ENCODE measurements around the gene TMEM184A.
"Not testable (repeated sequence)": the region's sequence is repeated elsewhere in the genome, so short reads cannot be mapped to it uniquely, and the experiment has no call there.

The TMEM184A gene

DNA sequence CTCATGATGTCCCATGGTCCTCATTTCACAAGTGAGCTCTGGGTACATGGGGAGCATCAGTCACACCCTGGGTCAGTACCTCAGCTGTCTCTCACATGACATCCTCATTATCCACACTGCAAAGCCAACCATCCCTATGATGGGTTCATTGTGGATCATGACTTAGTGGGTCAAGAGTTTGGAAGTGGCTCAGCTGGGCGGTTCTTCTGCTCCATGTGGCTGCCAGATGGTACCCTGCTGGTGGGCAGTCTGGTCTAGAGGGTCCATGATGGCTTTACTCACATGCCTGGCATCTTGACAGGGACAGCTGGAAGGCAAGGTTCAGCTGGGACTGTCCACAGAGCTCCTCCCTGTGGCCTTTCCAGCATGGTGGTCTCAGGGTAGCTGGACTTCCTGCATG lies 33.0 kb upstream of the TMEM184A start:
- DNase-seq: no peak

DNA sequence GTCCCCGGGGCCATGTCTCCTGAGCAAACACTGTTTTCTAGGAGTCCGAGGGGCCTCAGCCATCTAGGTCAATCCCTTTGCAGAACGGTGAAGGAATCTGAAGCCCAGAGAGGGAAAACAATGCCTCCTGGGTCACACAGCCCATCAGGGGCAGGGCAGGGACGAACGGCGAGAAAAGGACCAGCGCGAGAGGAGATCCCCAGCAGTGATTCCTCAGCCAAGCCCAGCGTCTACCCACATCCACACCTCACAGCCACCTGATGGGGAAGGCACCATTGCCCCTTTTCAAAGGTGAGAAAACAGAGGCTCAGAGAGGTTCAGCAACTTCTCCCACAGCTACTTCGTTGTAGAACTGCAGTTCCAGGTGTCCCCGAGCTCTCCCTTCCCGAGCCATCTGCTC lies 31.7 kb upstream of the TMEM184A start:
- DNase-seq: no peak

DNA sequence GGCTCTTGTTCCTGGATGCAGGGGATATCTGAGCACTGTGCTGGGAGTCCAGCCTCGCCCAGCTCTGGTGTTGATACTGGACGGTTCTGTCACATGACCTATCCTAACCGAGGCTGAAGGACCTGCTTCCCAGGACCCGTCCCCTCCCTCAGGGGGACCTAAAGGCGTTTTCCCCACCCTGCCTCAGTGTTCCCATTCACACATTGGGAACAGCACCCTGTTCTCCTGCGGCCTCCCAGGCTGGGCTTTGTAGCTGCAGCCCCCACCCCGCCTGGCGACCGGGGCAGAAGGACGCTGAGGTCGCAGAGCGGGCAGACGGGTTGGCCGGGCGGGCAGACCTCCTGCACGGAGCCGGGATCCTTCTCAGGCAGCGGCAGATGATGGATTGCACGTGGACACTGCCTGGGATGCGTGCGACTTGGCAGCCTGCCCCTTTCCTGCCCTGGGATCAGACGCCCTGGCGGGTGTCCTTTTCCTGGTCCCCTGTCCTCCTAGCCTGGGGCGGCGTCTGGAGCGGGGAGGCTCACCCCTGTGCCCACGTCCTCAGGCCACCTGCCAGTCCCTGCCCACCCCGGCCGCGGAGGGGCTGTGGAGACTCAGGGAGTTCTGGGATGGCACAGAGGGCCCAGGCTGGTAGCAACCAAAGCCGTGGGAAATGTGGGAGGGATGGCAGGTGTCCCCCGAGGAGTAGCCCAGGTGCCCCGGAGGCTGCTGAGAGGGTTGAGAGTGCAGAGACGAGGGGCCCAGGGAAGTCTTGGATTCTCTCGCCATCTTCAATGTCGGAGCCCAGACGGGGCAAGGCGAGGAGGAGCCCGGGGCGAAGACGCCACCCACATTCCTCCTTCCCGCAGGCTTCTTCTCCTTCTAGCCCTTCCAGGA lies 31.1 kb upstream of the TMEM184A start:
- DNase-seq: peak; percentile 33

DNA sequence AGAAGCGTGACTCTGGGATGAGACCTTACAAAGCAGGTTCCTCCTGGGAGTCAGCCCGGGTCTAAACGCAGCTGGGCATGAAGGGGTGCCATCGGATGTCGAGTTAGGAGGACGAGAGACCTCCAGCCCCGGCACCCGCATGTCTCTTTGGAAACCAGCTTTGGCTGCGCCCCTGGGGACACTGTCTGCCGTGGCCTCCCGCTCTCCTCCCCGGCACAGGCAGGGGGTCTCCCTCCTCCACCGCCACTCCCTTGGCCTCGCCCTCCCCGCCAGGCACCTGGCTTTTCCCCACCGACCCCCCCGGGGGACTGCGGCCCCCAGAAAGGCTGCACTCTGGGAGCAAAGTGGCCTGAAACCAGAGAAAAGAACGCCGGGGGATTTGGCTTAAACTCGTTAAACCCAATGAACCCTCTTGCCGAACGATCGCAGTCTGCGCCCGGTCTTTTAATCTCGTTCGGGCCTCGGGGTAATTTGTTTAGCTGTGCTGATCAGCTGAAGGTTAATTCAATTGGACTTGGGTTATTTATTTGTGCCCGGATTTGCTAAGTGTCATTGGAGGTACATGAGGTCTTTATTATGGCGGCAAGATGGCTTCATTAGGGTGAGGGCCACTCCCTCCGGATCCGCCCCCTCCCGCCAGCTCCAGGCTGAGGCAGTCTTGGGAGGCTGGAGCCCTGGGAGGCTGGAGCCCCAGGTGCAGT lies 30.3 kb upstream of the TMEM184A start:
- DNase-seq: peak; percentile 98

DNA sequence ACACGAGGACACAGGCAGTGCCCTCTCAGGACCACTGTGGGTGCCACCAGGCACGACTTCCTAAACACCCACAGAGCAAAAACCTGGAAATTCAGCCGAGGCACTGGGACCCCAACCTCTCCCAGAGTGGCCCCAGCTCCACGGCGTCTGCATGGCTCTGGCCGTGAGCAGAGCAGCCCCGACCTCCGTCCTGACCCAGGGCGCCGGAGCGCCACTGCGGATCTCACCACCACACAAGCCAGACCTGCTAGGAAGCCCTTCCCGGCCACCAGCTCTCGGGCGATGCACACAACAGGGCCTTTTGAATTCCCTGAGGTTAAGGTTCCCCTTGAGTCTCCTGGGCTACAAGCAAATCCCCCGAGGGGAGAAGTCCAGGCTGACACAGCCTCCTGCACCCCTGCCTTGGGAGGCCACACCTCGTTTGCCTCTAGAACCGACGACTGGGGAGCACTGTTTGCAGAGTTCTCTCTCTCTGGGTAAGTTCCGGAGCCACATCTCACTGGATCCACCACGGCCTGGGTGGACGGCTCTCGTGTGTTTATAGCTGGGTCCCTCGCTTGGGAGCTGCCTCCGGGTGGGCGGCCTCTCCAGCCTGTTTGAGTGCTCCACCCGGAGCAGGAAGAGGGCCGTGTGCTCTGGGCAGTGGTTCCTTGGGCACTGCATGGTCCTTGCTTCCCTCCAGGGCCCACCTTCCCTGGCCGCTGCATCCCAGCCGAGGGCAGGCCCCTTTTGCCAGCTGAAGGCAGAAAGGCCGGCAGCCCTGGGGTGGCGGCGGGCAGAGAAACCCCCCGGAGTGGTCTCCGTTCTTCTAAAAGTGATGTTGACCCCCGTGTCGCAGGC lies 29.4 kb upstream of the TMEM184A start:
- DNase-seq: no peak

DNA sequence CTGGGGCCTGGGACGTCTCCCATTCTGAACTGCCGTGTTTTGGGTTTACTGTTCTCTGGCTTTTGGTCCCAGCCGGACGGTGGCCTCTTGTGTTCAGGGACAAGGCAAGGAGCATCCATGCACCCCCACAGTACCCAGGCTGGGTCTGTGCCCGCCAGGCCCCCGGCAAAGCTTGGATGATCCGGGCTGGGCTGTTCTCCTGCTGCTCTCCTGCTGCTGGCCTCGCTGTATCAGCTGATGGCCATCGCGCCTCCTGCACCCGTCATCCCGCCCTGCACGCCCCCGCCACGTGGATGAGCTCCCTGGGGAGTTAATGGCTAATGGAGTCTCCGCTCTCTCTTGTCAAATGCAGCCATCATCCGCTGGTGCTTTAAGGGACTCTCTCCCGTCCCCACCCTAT lies 28.7 kb upstream of the TMEM184A start:
- DNase-seq: no peak

DNA sequence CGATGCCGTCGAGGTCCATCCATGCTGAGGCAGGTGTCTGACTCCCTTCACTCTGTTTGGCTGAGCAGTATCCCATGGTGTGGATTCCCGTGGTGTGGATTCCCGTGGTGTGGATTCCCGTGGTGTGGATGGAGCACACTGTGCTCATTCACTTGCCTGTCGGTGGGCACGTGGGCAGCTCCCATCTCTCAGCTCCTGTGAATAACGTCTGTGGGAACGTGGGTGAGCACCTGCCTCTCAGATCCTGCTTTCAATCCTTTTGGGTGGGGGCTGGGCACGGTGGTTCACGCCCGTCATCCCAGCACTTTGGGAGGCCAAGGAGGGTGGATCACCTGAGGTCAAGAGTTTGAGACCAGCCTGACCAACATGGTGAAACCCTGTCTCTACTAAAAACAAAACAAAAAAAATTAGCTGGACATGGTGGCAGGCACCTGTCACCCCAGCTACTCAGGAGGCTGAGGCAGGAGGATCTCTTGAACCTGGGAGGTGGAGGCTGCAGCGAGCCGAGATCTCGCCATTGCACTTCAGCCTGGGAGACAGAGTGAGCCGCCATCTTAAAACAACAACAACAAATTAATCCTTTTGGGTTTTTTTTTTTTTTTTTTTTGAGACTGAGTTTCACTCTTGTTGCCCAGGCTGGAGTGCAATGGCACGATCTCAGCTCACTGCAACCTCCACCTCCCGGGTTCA lies 27.4 kb upstream of the TMEM184A start:
- DNase-seq: not testable (repeated sequence)

DNA sequence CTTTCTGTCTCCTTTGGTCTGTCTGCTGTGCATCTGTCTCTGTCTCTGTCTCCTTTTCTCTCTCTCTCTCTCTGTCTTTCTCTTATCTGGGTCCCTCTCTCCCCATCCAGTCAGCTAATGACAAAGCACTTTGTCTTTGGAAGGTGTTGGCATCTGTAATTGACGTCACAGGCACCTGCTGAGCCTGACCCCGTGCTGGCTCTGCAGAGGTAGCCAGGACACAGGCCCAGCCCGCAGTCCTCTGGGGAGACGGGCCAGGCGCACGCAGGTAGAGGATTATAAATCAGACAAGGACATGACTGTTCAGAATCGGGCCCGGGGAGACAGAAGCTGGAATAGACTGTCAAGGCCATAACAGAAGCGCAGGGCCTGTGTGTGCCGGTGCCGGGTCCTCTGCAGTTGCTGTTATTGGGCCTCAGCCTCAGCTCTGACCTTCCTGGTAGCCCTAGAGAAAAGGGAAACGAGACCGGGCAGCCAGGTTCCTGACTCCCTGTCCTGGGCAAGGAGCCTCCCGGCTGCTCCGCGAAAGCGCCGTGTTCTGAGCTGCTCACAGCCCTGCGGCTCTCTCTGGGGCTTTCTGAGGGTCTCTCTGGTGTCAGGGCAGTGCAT lies 24.5 kb upstream of the TMEM184A start:
- no peak for DNase-seq

DNA sequence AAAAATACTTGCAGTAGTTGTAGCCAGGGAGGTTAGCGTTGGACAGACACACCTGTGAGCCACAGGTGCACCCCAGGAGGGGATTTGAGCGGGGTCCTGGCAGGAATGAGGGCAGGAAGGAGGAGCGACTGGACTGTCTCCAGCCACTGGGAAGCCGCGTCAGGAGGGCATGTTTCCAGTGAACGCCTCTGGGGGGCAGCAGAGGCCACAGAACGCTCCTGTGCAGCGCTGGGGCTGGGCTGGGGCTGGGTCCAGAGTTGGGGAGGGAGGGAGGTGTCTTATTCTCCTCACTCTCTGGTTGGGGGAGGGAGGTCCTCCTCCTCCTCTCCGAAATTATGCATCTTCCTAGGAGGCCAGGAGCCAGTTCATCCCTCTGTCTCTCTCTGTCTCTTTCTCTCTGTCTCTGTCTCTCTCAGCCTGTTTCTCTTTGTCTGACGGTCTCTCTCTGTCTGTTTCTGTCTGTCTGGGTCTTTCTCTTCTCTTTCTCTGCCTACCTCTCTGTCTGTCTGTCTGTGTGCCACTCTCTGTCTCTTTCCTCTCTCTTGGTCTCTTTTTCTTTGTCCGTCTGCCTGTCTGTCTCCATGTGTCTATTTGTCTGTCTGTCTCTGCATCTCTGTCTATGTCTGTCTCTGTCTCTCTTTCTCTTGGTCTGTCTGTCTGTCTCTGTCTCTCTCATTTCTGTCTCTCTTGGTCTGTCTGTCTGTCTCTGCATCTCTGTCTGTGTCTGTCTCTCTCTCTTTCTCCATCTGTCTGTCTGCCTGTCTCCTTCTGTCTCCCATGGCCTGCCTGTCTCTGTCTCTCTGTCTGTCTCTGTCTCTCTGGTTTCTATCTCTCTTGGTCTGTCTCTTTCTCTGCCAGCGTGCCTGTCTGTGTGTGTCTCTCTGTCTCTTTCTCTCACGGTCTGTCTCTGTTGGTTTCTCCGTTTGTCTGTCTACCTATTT lies 23.7 kb upstream of the TMEM184A start:
- peak; percentile 87 for DNase-seq

DNA sequence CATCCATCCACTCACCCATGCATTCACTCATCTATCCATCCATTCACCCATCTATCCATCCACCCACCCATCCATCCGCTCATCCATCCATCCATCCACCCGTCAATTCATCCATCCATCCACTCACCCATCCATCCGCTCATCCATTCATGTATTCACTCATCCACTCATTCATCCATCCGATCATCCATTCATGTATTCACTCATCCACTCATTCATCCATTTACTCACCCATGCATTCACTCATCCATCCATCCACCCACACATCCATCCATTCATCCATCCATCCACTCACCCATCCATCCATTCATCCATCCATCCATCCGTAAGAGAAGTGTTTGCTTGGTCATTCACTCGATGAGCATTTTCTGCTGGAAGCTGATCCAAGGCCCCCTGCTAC lies 22.5 kb upstream of the TMEM184A start:
- DNase-seq: no peak

DNA sequence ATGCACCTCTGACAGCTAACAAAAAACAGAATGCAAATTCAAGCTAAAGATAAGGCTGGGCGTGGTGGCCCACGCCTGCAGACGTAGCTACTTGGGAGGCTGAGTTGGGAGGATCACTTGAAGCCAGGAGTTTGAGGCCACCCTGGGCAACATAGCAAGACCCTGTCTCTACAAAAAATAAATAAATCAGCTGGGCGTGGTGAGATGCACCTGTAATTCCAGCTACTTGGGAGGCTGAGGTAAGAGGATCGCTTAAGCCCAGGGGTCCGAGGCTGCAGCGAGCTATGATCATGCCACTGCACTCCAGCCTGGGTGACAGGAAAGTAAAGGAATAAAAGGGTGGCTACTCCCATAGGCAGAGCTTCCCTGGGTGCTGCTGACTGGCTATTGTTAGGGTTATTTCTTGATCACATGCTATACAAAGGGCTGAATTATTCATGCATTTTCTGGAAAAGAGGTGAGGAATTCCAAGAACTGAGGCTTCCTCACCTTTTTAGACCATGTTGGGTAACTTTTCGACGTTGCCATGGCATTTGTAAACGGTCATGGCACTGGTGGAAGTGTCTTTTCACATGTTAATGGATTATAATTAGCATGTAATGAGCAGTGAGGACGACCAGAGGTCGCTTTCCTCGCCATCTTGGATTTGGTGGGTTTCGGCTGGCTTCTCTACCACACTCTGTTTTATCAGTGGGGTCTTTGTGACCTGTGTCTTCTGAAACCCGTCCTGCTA lies 20.7 kb upstream of the TMEM184A start:
- DNase-seq: no peak

DNA sequence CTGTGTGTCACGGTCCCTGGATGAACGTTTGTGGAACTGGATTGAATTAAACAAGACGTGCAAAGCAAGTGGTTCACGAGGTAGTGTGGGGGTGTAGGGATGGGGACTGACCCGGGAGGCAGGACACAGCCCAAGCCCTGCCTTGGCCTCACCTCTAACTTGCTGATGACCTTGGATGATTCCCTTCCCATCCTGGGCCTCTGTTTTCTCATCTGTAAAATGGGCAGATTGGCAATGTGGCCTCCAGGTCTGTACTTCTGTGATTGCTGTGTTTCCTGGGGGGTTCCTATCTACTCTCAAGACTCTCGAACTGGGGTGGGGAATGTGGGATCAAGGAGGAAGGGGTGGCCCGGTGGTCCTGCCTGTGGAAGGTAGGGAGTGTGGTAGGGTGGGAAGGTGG lies 19.8 kb upstream of the TMEM184A start:
- DNase-seq: no peak

DNA sequence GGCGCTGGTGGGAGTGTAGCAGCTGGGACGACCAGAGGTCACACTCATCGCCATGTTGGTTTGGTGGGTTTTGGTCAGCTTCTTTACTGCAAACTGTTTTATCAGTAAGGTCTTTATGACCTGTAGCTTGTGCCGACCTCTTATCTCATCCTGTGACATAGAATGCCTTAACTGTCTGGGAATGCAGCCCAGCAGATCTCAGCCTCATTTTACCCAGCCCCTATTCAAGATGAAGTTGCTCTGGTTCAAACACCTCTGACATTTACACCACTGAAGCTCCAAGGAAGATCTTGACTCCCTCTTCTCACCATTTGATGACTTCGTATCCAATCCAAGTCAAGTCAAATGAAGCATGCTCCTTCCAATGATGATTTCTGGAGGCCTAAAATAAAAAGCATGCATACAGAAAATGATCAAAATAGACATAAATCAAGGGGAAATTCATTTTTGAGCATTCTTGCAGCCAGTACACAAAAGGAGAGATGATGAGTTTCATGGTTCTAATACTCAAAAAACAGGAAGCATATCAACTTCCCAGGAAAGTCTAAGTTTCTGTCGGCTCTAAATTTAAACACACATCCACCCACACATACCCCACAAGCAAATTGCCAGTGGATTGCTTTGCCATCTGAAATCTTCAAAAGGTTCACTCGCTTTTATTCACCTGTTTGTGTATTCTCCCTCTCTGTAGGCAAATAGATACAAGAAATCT lies 16.3 kb upstream of the TMEM184A start:
- DNase-seq: no peak

DNA sequence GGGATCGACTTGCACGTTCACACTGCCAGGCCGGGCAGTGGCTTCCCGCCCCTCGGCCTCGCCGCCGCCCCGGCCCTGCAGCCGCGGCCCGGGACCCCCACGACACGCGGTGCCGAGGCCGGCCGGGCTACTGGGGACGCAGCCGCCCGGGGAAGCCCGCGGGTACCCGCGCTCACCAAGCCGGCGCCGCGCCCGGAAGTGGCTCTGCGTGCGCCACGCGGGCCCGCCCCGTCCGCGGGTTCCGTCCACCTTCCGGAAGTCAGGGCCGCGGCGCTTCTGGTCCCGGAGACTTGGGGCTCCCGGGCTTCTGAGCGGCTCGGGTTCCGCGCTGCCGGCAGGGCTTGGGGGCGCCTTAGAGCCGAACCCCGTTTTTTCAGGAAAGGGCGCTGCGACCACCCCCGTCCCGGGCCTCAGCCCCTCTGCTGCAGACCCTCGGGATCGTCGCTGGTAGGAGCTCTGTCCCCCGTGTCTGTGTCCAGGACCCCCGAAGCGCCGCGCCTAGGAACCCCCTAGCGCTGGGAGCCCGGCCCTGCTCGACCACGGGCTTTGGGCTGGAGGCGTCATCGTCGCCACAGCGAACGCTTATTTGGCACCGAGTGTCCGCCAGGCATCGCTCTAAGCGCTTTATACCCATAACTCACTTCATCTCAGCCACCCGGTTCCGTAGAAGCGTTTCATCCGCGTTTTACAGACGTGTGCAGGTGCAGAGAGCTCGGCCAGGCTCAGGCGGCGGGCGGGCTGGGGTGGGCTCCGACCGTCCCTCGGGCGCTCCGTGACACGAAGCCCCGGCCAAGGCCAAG lies 14.0 kb upstream of the TMEM184A start, which contains the start of gene PSMG3:
PSMG3 (minus strand) TSS at position 200 of the 800 bp plus-strand sequence. CDS start 693 bp downstream, outside the sequence.
- DNase-seq: peak; percentile 93

DNA sequence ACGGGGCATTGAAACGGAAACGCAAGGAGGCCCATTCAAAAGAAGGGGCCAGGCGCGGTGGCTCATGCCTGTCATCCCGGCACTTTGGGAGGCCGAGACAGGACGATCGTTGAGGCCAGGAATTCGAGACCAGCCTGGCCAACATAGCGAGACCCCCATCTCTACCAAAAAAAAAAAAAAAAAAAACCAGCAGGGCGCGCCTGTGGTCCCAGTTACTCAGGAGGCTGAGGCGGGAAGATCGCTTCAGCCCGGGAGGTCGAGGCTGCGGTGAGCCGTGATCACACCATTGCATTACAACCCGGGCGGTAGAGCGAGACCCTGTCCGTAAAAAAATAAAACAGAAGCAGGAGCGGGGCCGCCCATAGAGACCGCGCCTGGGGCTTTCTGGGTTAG lies 13.4 kb upstream of the TMEM184A start:
- DNase-seq: no peak

DNA sequence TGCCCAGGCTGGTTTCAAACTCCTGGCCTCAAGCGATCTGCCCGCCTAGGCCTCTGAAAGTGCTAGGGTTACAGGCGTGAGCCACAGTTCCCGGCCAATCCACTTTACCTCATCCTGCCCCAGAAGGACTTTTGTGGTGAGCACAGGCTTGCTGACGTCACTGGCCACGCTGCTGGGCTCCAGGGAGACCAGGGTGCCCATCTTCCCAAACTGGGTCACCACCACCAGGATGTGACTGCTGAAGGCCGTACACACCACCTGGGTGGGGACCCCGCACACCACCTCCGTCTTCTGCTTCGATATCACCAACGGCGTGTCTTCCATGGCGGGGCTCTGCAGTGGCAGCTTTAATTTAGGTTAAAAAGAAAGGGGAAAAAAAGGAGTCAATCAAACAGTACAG lies 13.0 kb upstream of the TMEM184A start:
- DNase-seq: peak; percentile 50

DNA sequence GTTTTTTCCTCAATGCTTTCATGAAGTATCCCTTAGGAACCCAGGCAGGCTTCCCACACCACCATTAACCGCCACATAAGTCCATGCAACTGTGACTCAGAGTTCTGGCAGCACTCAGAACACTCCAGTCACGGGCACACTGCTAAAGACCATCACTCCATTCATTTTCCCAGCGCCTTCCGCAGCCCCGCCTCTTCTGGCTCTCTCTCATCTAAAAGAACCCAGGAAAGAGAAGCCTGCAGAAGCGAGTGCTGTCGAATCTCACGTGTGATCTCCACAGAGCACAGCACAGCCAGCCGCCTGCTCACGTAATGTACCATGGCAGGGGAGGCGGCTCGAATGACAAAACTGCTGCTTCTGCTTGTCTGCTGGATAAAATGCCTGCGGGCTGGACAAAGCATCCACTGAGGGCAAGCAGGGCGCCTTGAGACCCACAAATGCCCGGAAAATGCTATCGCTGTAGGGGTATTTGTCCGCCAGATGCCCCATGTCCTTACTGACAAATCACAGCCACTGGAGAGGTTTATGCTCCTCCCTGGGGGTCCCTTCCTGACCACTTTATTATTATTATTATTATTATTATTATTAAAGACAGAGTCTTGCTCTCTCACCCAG lies 12.0 kb upstream of the TMEM184A start:
- DNase-seq: no peak

DNA sequence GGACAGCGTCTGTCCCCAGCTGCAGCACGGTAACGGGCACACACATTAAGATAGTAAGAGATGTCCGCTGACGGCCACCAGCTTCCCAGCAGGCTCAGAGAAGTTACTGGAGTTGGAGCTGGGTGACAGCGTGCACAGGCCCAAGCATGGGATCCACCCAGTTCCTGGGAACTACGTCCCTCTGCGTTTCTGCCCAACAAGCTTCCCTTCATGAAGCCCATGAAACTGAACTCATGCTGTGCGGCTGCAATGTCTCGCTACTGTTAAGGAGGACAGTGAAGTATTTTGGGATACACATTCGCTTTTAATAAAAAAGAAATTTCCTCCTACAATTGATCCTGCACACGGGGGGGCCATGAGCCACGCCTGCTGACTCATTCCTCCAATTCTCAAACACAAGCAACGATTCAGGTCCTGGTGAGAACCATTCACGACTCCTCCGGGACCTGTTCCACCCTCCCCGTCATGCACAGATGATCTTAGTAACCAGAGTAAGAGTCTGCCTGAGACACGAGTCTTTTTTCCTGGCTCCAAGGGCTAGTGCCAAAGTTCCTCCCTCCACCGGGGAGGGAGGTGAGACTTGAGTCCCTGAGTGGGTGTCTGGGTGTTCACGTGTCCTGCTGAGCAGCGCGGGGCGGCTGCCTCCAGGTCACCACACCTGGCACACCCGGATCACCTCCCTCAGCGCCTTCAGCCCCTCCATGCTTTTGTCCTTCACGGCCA lies 11.2 kb upstream of the TMEM184A start:
- DNase-seq: no peak
